Erythroblast (primary cell): Measurements from ENCODE around the gene JARID2.

Experiments used
- DNase-seq, 2 experiments: peaks; one replicate each; lab custom pipeline; 2025; lab: John Stamatoyannopoulos, UW
- GATA1 ChIP-seq: IDR thresholded peaks from 2 replicates; pipeline ENCODE4 v1.6.1; 2011; ENCODE audit warnings: low read depth, mild to moderate bottlenecking, control low read depth, low read length, moderate library complexity
- POLR2A ChIP-seq: IDR thresholded peaks from 2 replicates; pipeline ENCODE4 v1.6.1; 2011; ENCODE audit warnings: mild to moderate bottlenecking, low read length

Gene JARID2

GRCh38 chr6:15382089-15382488 lies 136.2 kb downstream of the JARID2 start:
- TF ChIP-seq POLR2A (no peak), GATA1 (no peak)
- no peak for DNase-seq

GRCh38 chr6:15382712-15383111 lies 136.8 kb downstream of the JARID2 start:
- no peak for TF ChIP-seq GATA1
- TF ChIP-seq POLR2A = no peak
- DNase-seq = no peak

GRCh38 chr6:15384901-15385300 lies 139.0 kb downstream of the JARID2 start:
- TF ChIP-seq GATA1 = no peak
- no peak for DNase-seq

- TF ChIP-seq GATA1 (no peak), POLR2A (no peak)
- DNase-seq = no peak
Observed at GRCh38 chr6:15385521-15385920, 139.7 kb downstream of the JARID2 start.

GRCh38 chr6:15386110-15386755 lies 140.4 kb downstream of the JARID2 start:
- no peak for TF ChIP-seq GATA1
- no peak for TF ChIP-seq POLR2A
- peak in 1 of 2 experiments; percentile 33 for DNase-seq

GRCh38 chr6:15386756-15387112 lies 140.9 kb downstream of the JARID2 start:
- TF ChIP-seq GATA1 (no peak), POLR2A (no peak)
- no peak for DNase-seq

GRCh38 chr6:15387118-15387517 lies 141.2 kb downstream of the JARID2 start:
- DNase-seq = no peak

GRCh38 chr6:15389084-15389764 lies 143.4 kb downstream of the JARID2 start:
- TF ChIP-seq POLR2A (no peak), GATA1 (no peak)

More at GRCh38 chr6:15387118-15387517, 141.2 kb downstream of the JARID2 start:
- TF ChIP-seq GATA1 (no peak), POLR2A (no peak)

GRCh38 chr6:15389765-15390723 lies 144.2 kb downstream of the JARID2 start:
- DNase-seq = peak; percentile 56 to 62
- TF ChIP-seq POLR2A = no peak
- TF ChIP-seq GATA1 = no peak

More at GRCh38 chr6:15389084-15389764, 143.4 kb downstream of the JARID2 start:
- DNase-seq = peak in 1 of 2 experiments; percentile 10

GRCh38 chr6:15391500-15391899 lies 145.6 kb downstream of the JARID2 start:
- DNase-seq = peak; percentile 24 to 31
- TF ChIP-seq GATA1 (no peak), POLR2A (no peak)

- no peak for TF ChIP-seq GATA1
- no peak for TF ChIP-seq POLR2A
- DNase-seq = no peak
Observed at GRCh38 chr6:15392182-15392581, 146.3 kb downstream of the JARID2 start.

- TF ChIP-seq POLR2A = no peak
- TF ChIP-seq GATA1 = no peak
Observed at GRCh38 chr6:15393605-15394004, 147.7 kb downstream of the JARID2 start.

GRCh38 chr6:15395087-15395486 lies 149.2 kb downstream of the JARID2 start:
- TF ChIP-seq POLR2A (no peak), GATA1 (no peak)
- no peak for DNase-seq

More at GRCh38 chr6:15393605-15394004, 147.7 kb downstream of the JARID2 start:
- no peak for DNase-seq

GRCh38 chr6:15396808-15397207 lies 150.9 kb downstream of the JARID2 start:
- no peak for DNase-seq

More at GRCh38 chr6:15396808-15397207, 150.9 kb downstream of the JARID2 start:
- TF ChIP-seq POLR2A (no peak), GATA1 (no peak)
